Panc1 (cell line): Measurements from ENCODE around the gene SH3GL1.

Experiments
- CTCF ChIP-seq: fragments of 450-650 bp; IDR thresholded peaks from 2 replicates; pipeline ENCODE4 v1.5.1; 2017; ENCODE audit warnings: mild to moderate bottlenecking
- POLR2AphosphoS5 ChIP-seq: IDR thresholded peaks from 2 replicates; pipeline ENCODE4 v1.6.1; 2012; ENCODE audit warnings: mild to moderate bottlenecking, low read depth, low read length, moderate library complexity
- REST ChIP-seq, 2 experiments: IDR thresholded peaks; 2 replicates each; pipeline ENCODE4 v1.6.1; 2011 to 2012; ENCODE audit warnings: low read depth in 2 of 2, control low read depth in 1 of 2, low read length in 1 of 2, mild to moderate bottlenecking in 1 of 2, moderate library complexity in 1 of 2; ENCODE audit not compliant: insufficient read depth in 1 of 2
- SIN3A ChIP-seq: IDR thresholded peaks from 2 replicates; pipeline ENCODE4 v1.6.1; 2012; ENCODE audit warnings: low read depth, mild to moderate bottlenecking, low read length, moderate library complexity, borderline replicate concordance; ENCODE audit not compliant: insufficient read depth
- TCF7L2 ChIP-seq: IDR thresholded peaks from 2 replicates; pipeline ENCODE4 v1.6.1; 2011; ENCODE audit warnings: mild to moderate bottlenecking, low read depth, low read length, inconsistent platforms

- TF ChIP-seq CTCF = no peak
- TF ChIP-seq SIN3A = no peak
- TF ChIP-seq POLR2AphosphoS5 = no peak
- TF ChIP-seq REST (IDR thresholded peaks at IDR 0.05; ENCODE audit: insufficient read depth in 1 of 2, low read depth in 2 of 2, low read length in 1 of 2) = no peak
- no peak for TF ChIP-seq TCF7L2
Observed at GRCh38 chr19:4350726-4351125, 49.6 kb downstream of the SH3GL1 start.
